ENCODE data around the gene C13orf46.
"Not testable (repeated sequence)": the region's sequence is repeated elsewhere in the genome, so short reads cannot be mapped to it uniquely, and the experiment has no call there.

C13orf46 gene

DNA sequence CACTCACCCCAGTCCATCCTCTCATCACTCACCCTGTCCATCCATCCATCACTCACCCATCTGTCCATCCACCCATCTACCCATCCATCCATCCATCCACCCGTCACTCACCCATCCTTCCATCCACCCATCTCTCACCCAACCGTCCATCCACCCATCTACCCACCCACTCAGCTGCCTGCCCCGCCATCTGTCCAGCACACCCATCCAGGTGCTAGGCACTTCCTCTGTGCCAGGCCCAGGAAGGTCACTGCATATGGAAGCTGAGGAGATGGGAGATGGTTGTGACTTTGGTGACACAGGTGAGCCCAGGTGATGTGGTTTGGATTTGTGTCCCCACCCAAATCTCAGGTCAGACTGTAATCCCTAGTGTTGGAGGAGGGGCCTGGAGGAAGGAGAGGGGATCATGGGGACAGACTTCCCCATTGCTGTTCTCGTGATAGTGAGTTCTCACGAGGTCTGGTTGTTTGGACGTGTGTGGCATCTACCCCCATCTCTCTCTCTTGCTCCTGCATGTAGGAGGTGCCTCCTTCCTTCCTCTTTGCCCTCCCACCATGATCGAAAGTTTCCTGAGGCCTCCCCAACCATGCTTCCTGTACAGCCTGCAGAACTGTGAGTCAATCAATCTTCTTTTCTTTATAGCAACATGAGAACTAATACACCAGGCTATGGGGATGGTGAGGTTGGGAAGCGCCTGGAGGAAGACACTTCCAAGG is 15.9 kb upstream of the C13orf46 start:
- no peak overlapping the region for H3K9ac ChIP-seq (ENCODE audit: low read length)
- no peaks in the 10 kb centered on the region for H3K4me1 ChIP-seq (ENCODE audit: control insufficient read depth, insufficient read depth, low read length)
- H3K4me3 ChIP-seq (ENCODE audit: low read depth, low read length), result no peak overlapping the region
- no peaks in the 10 kb centered on the region for H3K27me3 ChIP-seq (ENCODE audit: control insufficient read depth, insufficient read depth, low read length)
- peaks cover 28% of the 10 kb centered on the region for H3K36me3 ChIP-seq (ENCODE audit: control insufficient read depth, insufficient read depth, low read length)
- H3K9me3 ChIP-seq (ENCODE audit: control insufficient read depth, insufficient read depth, low read depth, low read length), result peaks cover 12% of the 10 kb centered on the region; the same call in 1 of the 2 replicates
- H3K27ac ChIP-seq (ENCODE audit: low read depth, low read length), result no peak overlapping the region

DNA sequence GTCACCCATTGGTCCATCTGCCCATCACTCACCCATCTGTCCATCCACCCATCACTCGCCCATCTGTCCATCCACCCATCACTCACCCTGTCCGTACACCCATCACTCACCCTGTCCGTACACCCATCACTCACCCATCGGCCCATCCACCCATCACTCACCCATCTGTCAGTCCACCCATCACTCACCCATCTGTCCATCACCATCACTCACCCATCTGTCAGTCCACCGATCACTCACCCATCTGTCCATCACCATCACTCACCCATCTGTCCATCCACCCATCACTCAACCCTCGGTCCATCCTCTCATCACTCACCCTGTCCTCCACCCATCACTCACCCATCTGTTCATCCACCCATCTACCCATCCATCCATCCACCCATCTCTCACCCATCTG is 15.0 kb upstream of the C13orf46 start:
- H3K4me3 ChIP-seq (ENCODE audit: low read depth, low read length); H3K27ac ChIP-seq (ENCODE audit: low read depth, low read length); H3K27me3 ChIP-seq (ENCODE audit: control insufficient read depth, insufficient read depth, low read length); H3K4me1 ChIP-seq (ENCODE audit: control insufficient read depth, insufficient read depth, low read length); H3K9ac ChIP-seq (ENCODE audit: low read length): not testable (repeated sequence)
- peaks cover 12% of the 10 kb centered on the region; the same call in 1 of the 2 replicates for H3K9me3 ChIP-seq (ENCODE audit: control insufficient read depth, insufficient read depth, low read depth, low read length)
- H3K36me3 ChIP-seq (ENCODE audit: control insufficient read depth, insufficient read depth, low read length), result peaks cover 28% of the 10 kb centered on the region

- no peaks in the 10 kb centered on the region for H3K27me3 ChIP-seq (ENCODE audit: control insufficient read depth, insufficient read depth, low read length)
- H3K4me1 ChIP-seq (ENCODE audit: control insufficient read depth, insufficient read depth, low read length), result no peaks in the 10 kb centered on the region
- no peak overlapping the region for H3K27ac ChIP-seq (ENCODE audit: low read depth, low read length)
- peaks cover 19% of the 10 kb centered on the region for H3K36me3 ChIP-seq (ENCODE audit: control insufficient read depth, insufficient read depth, low read length)
- H3K9me3 ChIP-seq (ENCODE audit: control insufficient read depth, insufficient read depth, low read depth, low read length), result no peaks in the 10 kb centered on the region; the same call in 1 of the 2 replicates
- no peak overlapping the region for H3K9ac ChIP-seq (ENCODE audit: low read length)
- no peak overlapping the region for H3K4me3 ChIP-seq (ENCODE audit: low read depth, low read length)
These were observed 8.4 kb upstream of the C13orf46 start for GRCh38 chr13:113982296-113982661.

- Histone ChIP-seq H3K27ac (ENCODE audit: low read depth, low read length) (no peak overlapping the region), H3K9ac (ENCODE audit: low read length) (no peak overlapping the region), H3K36me3 (ENCODE audit: control insufficient read depth, insufficient read depth, low read length) (peaks cover 22% of the 10 kb centered on the region), H3K9me3 (ENCODE audit: control insufficient read depth, insufficient read depth, low read depth, low read length) (no peaks in the 10 kb centered on the region; the same call in 1 of the 2 replicates), H3K4me1 (ENCODE audit: control insufficient read depth, insufficient read depth, low read length) (peaks cover under 1% of the 10 kb centered on the region; the same call in 1 of the 2 replicates), H3K27me3 (ENCODE audit: control insufficient read depth, insufficient read depth, low read length) (no peaks in the 10 kb centered on the region), H3K4me3 (ENCODE audit: low read depth, low read length) (no peak overlapping the region)
These were observed 7.9 kb upstream of the C13orf46 start for GRCh38 chr13:113981611-113982295.

- H3K9me3 ChIP-seq (ENCODE audit: control insufficient read depth, insufficient read depth, low read depth, low read length), result no peaks in the 10 kb centered on the region; the same call in 1 of the 2 replicates
- H3K4me1 ChIP-seq (ENCODE audit: control insufficient read depth, insufficient read depth, low read length), result peaks cover 4% of the 10 kb centered on the region; the same call in 1 of the 2 replicates
- no peak overlapping the region for H3K4me3 ChIP-seq (ENCODE audit: low read depth, low read length)
- peaks cover 22% of the 10 kb centered on the region for H3K36me3 ChIP-seq (ENCODE audit: control insufficient read depth, insufficient read depth, low read length)
- no peak overlapping the region for H3K27ac ChIP-seq (ENCODE audit: low read depth, low read length)
- H3K27me3 ChIP-seq (ENCODE audit: control insufficient read depth, insufficient read depth, low read length), result no peaks in the 10 kb centered on the region
- H3K9ac ChIP-seq (ENCODE audit: low read length), result no peak overlapping the region
These were observed 7.3 kb upstream of the C13orf46 start for GRCh38 chr13:113981194-113981605.

DNA sequence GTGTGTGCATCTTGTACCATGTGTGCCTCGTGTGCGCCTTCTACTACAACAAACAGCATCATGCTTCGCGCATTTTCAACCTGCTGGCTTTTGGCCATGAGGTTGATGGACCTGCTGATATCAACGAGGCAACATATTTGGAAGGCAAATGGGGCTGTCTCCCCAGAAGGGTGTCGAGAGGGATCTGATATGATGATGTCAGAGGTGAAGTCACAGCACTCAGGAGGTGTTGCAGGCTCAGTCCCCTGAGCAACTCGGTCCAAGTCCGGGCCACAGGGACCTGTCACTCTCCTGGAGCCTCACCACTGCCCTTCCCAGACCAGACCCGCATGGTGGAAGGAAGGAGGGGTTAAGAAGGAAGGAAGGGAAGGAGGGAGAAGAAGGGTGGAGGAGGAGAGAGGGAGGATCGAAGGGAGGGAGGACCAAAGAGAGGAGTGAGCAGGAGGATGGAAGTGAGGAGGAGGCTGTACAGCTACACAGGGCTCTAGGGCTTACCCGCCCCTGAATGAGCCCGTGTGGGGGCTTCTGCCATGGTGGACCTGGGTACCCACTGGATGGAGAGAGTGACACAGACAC is 6.7 kb upstream of the C13orf46 start:
- Histone ChIP-seq H3K9me3 (ENCODE audit: control insufficient read depth, insufficient read depth, low read depth, low read length) (no peaks in the 10 kb centered on the region; the same call in 1 of the 2 replicates), H3K9ac (ENCODE audit: low read length) (no peak overlapping the region), H3K27me3 (ENCODE audit: control insufficient read depth, insufficient read depth, low read length) (no peaks in the 10 kb centered on the region), H3K27ac (ENCODE audit: low read depth, low read length) (no peak overlapping the region), H3K4me3 (ENCODE audit: low read depth, low read length) (no peak overlapping the region), H3K36me3 (ENCODE audit: control insufficient read depth, insufficient read depth, low read length) (peaks cover 23% of the 10 kb centered on the region), H3K4me1 (ENCODE audit: control insufficient read depth, insufficient read depth, low read length) (peaks cover 4% of the 10 kb centered on the region; the same call in 1 of the 2 replicates)

DNA sequence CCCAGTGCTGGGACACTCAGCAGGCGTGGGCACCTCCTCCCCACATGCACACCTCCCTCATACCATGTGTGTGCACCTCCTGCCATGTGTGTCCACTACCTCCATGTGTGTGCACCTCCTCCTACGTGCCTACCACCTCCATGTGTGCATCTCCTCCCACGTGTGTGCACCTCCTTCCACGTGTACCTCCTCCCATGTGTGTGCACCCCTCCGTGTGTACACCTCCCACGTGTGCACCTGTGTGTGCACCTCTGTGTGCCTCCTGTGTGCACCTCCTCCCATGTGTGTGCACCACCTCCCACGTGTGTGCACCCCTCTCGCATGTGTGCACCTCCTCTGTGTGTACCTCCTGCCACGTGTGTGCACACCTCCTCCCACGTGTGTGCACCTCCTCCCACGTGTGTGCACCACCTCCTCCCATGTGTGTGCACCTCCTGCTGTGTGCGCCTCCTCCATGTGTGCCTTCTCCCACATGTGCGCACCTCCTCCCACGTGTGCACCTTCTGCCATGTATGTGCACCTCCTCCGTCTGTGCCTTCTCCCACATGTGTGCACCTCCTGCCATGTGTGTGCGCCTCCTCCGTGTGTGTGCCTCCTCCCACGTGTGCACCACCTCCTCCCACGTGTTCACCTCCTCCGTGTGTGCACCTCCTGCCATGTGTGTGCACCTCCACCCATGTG is 6.1 kb upstream of the C13orf46 start:
- Histone ChIP-seq H3K4me3 (ENCODE audit: low read depth, low read length) (no peak overlapping the region), H3K27me3 (ENCODE audit: control insufficient read depth, insufficient read depth, low read length) (no peaks in the 10 kb centered on the region), H3K4me1 (ENCODE audit: control insufficient read depth, insufficient read depth, low read length) (peaks cover 4% of the 10 kb centered on the region; the same call in 1 of the 2 replicates), H3K27ac (ENCODE audit: low read depth, low read length) (no peak overlapping the region), H3K9me3 (ENCODE audit: control insufficient read depth, insufficient read depth, low read depth, low read length) (no peaks in the 10 kb centered on the region; the same call in 1 of the 2 replicates), H3K9ac (ENCODE audit: low read length) (no peak overlapping the region), H3K36me3 (ENCODE audit: control insufficient read depth, insufficient read depth, low read length) (peaks cover 25% of the 10 kb centered on the region)

- Histone ChIP-seq H3K4me3 (ENCODE audit: low read depth, low read length) (no peak overlapping the region), H3K27ac (ENCODE audit: low read depth, low read length) (no peak overlapping the region), H3K9ac (ENCODE audit: low read length) (no peak overlapping the region), H3K36me3 (ENCODE audit: control insufficient read depth, insufficient read depth, low read length) (peaks cover 28% of the 10 kb centered on the region), H3K9me3 (ENCODE audit: control insufficient read depth, insufficient read depth, low read depth, low read length) (no peaks in the 10 kb centered on the region; the same call in 1 of the 2 replicates), H3K4me1 (ENCODE audit: control insufficient read depth, insufficient read depth, low read length) (peaks cover 4% of the 10 kb centered on the region; the same call in 1 of the 2 replicates), H3K27me3 (ENCODE audit: control insufficient read depth, insufficient read depth, low read length) (no peaks in the 10 kb centered on the region)
These were observed 5.0 kb upstream of the C13orf46 start for GRCh38 chr13:113978741-113979481.

- no peaks in the 10 kb centered on the region; the same call in 1 of the 2 replicates for H3K9me3 ChIP-seq (ENCODE audit: control insufficient read depth, insufficient read depth, low read depth, low read length)
- peaks cover 4% of the 10 kb centered on the region; the same call in 1 of the 2 replicates for H3K4me1 ChIP-seq (ENCODE audit: control insufficient read depth, insufficient read depth, low read length)
- H3K4me3 ChIP-seq (ENCODE audit: low read depth, low read length), result no peak overlapping the region
- H3K27ac ChIP-seq (ENCODE audit: low read depth, low read length), result no peak overlapping the region
- no peak overlapping the region for H3K9ac ChIP-seq (ENCODE audit: low read length)
- no peaks in the 10 kb centered on the region for H3K27me3 ChIP-seq (ENCODE audit: control insufficient read depth, insufficient read depth, low read length)
- H3K36me3 ChIP-seq (ENCODE audit: control insufficient read depth, insufficient read depth, low read length), result peaks cover 28% of the 10 kb centered on the region
These were observed 4.1 kb upstream of the C13orf46 start for GRCh38 chr13:113977976-113978375.

Measured in HUES6 (cell line).